Measurements from ENCODE around the gene MEG3.

DNA sequence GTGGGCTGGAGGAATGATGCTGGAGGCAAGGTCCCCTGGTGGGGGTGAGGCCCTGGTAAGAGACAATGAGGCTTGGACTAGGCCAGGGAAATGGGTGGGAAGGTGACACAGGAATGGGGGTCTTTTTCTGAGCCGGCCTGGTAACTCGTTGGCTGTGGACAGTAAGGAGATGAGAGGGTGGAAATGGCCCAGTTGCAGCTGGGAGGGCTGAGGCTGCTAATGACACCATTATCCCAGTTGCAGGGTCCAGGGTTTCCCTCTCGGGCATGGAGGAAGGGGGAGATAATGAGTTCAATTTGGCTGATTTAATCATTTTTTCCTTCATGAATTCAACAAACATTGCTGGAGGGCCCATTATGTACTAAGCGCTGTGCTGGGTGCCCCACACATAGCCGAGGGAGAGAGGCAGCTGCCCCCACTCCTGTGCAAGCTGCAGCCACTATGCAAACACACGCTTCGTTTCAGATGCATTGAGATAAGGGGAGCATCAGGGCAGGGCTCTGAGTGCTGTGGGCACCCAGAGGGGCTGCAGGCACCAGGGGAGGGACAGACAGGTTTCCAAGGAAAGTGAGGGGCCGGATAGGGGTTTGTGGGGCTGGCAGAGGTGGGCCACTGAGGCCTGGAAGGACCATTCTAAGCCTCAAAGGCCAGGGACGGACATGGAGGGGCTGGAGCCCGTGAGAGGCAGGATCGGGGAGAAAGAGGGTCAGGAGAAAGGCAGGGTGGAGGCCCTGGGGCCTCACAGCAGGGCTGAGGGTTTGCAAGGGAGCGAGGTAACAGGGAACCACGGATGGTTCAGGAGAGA, 43.2 kb upstream of the MEG3 start:
- TF ChIP-seq, protein P1, sequence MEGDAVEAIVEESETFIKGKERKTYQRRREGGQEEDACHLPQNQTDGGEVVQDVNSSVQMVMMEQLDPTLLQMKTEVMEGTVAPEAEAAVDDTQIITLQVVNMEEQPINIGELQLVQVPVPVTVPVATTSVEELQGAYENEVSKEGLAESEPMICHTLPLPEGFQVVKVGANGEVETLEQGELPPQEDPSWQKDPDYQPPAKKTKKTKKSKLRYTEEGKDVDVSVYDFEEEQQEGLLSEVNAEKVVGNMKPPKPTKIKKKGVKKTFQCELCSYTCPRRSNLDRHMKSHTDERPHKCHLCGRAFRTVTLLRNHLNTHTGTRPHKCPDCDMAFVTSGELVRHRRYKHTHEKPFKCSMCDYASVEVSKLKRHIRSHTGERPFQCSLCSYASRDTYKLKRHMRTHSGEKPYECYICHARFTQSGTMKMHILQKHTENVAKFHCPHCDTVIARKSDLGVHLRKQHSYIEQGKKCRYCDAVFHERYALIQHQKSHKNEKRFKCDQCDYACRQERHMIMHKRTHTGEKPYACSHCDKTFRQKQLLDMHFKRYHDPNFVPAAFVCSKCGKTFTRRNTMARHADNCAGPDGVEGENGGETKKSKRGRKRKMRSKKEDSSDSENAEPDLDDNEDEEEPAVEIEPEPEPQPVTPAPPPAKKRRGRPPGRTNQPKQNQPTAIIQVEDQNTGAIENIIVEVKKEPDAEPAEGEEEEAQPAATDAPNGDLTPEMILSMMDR (IDR thresholded peaks at IDR 0.05; ENCODE audit: low read depth, low read length, poor library complexity, severe bottlenecking), result no peak
- TF ChIP-seq EZH2phosphoT487 (IDR thresholded peaks at IDR 0.05; ENCODE audit: borderline replicate concordance, low read length), result no peak

Measured in DOHH2 (cell line).